SK-N-SH treated with all-trans-retinoic acid at 6 μM for 48 hours (cell line): ENCODE measurements around the gene ABHD8.

Experiments
- ARNTL ChIP-seq: fragments of 450-650 bp; formaldehyde crosslinking; IDR thresholded peaks from 2 replicates; pipeline ENCODE4 v1.5.0; 2020; ENCODE audit warnings: low read depth, mild to moderate bottlenecking, moderate library complexity, borderline replicate concordance
- CSDC2 ChIP-seq: fragments of 250-450 bp; sonication (Bioruptor Pico); IDR thresholded peaks from 2 replicates; pipeline ENCODE4 v1.5.0; 2020; ENCODE audit warnings: mild to moderate bottlenecking, moderate library complexity
- OSR1 ChIP-seq: fragments of 250-450 bp; sonication (Bioruptor Pico); IDR thresholded peaks from 2 replicates; pipeline ENCODE4 v1.8.0; 2022; ENCODE audit warnings: moderate library complexity, mild to moderate bottlenecking, inconsistent platforms
- TCF4 ChIP-seq: fragments of 250-450 bp; sonication (Bioruptor Pico); IDR thresholded peaks from 2 replicates; pipeline ENCODE4 v1.8.0; 2021; ENCODE audit warnings: mild to moderate bottlenecking, moderate library complexity, borderline replicate concordance
- TOX ChIP-seq: fragments of 250-450 bp; sonication (Bioruptor Pico); IDR thresholded peaks from 2 replicates; pipeline ENCODE4 v1.8.0; 2021; ENCODE audit warnings: mild to moderate bottlenecking, moderate library complexity, borderline replicate concordance
- ZC3H10 ChIP-seq: fragments of 250-450 bp; sonication (Bioruptor Pico); IDR thresholded peaks from 2 replicates; pipeline ENCODE4 v1.5.1; 2021; ENCODE audit warnings: mild to moderate bottlenecking, moderate library complexity
- ZFP3 ChIP-seq: fragments of 250-450 bp; sonication (Bioruptor Pico); IDR thresholded peaks from 2 replicates; pipeline ENCODE4 v1.5.0; 2020; ENCODE audit warnings: mild to moderate bottlenecking, moderate library complexity
- ZFP30 ChIP-seq: fragments of 450-650 bp; formaldehyde crosslinking; IDR thresholded peaks from 2 replicates; pipeline ENCODE4 v1.5.0; 2022; ENCODE audit warnings: mild to moderate bottlenecking, moderate library complexity
- ZNF70 ChIP-seq: fragments of 450-650 bp; formaldehyde crosslinking; IDR thresholded peaks from 2 replicates; pipeline ENCODE4 v1.5.0; 2020; ENCODE audit warnings: mild to moderate bottlenecking, moderate library complexity
- ZNF8 ChIP-seq: fragments of 450-650 bp; formaldehyde crosslinking; IDR thresholded peaks from 2 replicates; pipeline ENCODE4 v1.5.0; 2020; ENCODE audit warnings: mild to moderate bottlenecking, moderate library complexity
- TF ChIP-seq, protein P1 (sequence below): fragments of 250-450 bp; sonication (Bioruptor Pico); IDR thresholded peaks from 2 replicates; pipeline ENCODE4 v1.8.0; 2021; ENCODE audit warnings: low read depth, mild to moderate bottlenecking, moderate library complexity, borderline replicate concordance
- TF ChIP-seq, protein P2 (sequence below): fragments of 250-450 bp; sonication (Bioruptor Pico); IDR thresholded peaks from 2 replicates; pipeline ENCODE4 v1.8.0; 2020; ENCODE audit warnings: mild to moderate bottlenecking, moderate library complexity, borderline replicate concordance
- TF ChIP-seq, protein P3 (sequence below): fragments of 250-450 bp; sonication (Bioruptor Pico); IDR thresholded peaks from 2 replicates; pipeline ENCODE4 v1.5.1; 2020; ENCODE audit warnings: low read depth, mild to moderate bottlenecking, moderate library complexity

DNA sequence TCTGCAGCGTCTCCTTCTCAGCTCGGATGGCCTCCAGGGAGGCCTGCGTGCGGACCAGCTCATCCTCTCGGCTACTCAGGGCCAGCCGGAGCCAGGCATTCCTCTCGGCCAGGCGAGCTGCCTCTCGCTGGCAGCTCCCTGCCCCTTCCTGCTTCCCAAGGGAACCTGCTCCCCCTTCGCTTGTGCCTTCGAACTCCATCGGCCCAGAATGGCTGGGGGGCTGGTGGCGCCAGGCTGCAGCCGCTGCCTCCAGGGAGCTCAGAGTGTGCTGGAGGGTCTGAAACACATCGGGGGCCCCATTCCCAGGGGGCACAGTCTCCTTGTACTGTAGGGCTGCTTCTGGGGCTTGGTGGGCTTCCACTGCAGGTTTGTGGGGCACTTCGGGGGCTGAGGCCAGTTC lies 40.7 kb downstream of the ABHD8 start:
- no peak for TF ChIP-seq ZNF70
- no peak for TF ChIP-seq ZNF8 (CRISPR knock-in tag)
- TF ChIP-seq, protein P1, sequence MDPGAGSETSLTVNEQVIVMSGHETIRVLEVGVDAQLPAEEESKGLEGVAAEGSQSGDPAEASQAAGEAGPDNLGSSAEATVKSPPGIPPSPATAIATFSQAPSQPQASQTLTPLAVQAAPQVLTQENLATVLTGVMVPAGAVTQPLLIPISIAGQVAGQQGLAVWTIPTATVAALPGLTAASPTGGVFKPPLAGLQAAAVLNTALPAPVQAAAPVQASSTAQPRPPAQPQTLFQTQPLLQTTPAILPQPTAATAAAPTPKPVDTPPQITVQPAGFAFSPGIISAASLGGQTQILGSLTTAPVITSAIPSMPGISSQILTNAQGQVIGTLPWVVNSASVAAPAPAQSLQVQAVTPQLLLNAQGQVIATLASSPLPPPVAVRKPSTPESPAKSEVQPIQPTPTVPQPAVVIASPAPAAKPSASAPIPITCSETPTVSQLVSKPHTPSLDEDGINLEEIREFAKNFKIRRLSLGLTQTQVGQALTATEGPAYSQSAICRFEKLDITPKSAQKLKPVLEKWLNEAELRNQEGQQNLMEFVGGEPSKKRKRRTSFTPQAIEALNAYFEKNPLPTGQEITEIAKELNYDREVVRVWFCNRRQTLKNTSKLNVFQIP (CRISPR knock-in tag): no peak
- no peak for TF ChIP-seq ZFP3 (CRISPR knock-in tag)
- no peak for TF ChIP-seq ARNTL
- TF ChIP-seq, protein P2, sequence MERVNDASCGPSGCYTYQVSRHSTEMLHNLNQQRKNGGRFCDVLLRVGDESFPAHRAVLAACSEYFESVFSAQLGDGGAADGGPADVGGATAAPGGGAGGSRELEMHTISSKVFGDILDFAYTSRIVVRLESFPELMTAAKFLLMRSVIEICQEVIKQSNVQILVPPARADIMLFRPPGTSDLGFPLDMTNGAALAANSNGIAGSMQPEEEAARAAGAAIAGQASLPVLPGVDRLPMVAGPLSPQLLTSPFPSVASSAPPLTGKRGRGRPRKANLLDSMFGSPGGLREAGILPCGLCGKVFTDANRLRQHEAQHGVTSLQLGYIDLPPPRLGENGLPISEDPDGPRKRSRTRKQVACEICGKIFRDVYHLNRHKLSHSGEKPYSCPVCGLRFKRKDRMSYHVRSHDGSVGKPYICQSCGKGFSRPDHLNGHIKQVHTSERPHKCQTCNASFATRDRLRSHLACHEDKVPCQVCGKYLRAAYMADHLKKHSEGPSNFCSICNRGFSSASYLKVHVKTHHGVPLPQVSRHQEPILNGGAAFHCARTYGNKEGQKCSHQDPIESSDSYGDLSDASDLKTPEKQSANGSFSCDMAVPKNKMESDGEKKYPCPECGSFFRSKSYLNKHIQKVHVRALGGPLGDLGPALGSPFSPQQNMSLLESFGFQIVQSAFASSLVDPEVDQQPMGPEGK (CRISPR knock-in tag): no peak
- no peak for TF ChIP-seq ZFP30 (CRISPR knock-in tag)
- no peak for TF ChIP-seq TOX (CRISPR knock-in tag)
- no peak for TF ChIP-seq TCF4
- TF ChIP-seq OSR1 (CRISPR knock-in tag): no peak
- no peak for TF ChIP-seq CSDC2
- TF ChIP-seq ZC3H10 (CRISPR knock-in tag): no peak
- TF ChIP-seq, protein P3, sequence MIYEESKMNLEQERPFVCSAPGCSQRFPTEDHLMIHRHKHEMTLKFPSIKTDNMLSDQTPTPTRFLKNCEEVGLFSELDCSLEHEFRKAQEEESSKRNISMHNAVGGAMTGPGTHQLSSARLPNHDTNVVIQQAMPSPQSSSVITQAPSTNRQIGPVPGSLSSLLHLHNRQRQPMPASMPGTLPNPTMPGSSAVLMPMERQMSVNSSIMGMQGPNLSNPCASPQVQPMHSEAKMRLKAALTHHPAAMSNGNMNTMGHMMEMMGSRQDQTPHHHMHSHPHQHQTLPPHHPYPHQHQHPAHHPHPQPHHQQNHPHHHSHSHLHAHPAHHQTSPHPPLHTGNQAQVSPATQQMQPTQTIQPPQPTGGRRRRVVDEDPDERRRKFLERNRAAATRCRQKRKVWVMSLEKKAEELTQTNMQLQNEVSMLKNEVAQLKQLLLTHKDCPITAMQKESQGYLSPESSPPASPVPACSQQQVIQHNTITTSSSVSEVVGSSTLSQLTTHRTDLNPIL (CRISPR knock-in tag): no peak
